Cardiac muscle cell (in vitro differentiated cells and primary cell): ENCODE data around the gene SLC35F6. TPM values are rescaled to one million over a fixed set of nuclear protein-coding genes. Genes with fewer than 3 reads are reported as not detected.

Experiments
- DNase-seq, 2 donors: peaks; one replicate each; pipeline versions ENCODE4 v3.0.0 to v3.0.0-alpha.2; 2010 to 2017; ENCODE audit warnings: low read depth in 1 of 2, low spot score in 1 of 2
- H3K27ac ChIP-seq: fragments of 200-600 bp; sonication (generic); 2 replicates; pipeline ENCODE4 v1.5.1; 2016
- H3K27me3 ChIP-seq: fragments of 200-600 bp; sonication (generic); 2 replicates; pipeline ENCODE4 v1.6.0; 2016; ENCODE audit warnings: control low read depth
- H3K36me3 ChIP-seq: fragments of 200-600 bp; sonication (generic); 2 replicates; pipeline ENCODE4 v1.5.1; 2016; ENCODE audit warnings: control low read depth
- H3K4me1 ChIP-seq: fragments of 200-600 bp; sonication (generic); 2 replicates; pipeline ENCODE4 v1.8.1; 2017; ENCODE audit warnings: low read depth, mild to moderate bottlenecking, mixed run types
- H3K4me3 ChIP-seq: fragments of 200-600 bp; sonication (generic); 2 replicates; pipeline ENCODE4 v1.5.1; 2016; ENCODE audit warnings: mild to moderate bottlenecking
- H3K9me3 ChIP-seq: fragments of 200-600 bp; sonication (generic); 2 replicates; pipeline ENCODE4 v1.5.1; 2017; ENCODE audit warnings: low read depth, mild to moderate bottlenecking, control low read depth
- polyA plus RNA-seq: library from polyadenylated mRNA; unstranded; fragments of >200 nt; fragmentation: Nextera tagmentation; extraction: Ambion mirVana; gene quantifications from 2 replicates; pipeline ENCODE4 v1.2.1, GENCODE V29; 2016
- total RNA-seq: library from RNA; depleted of rRNA; stranded (reverse); fragments of >200 nt; gene quantifications from 2 replicates; pipeline ENCODE4 v1.2.3, GENCODE V29; 2016
- TF ChIP-seq, protein P1 (sequence below): IDR thresholded peaks from 2 replicates; pipeline ENCODE4 v1.5.1; 2012; ENCODE audit warnings: low read depth, mild to moderate bottlenecking, low read length

The SLC35F6 gene
- total and polyA plus RNA-seq, 2 experiments from 2014 or later: 7.2 to 11.2 TPM

DNA sequence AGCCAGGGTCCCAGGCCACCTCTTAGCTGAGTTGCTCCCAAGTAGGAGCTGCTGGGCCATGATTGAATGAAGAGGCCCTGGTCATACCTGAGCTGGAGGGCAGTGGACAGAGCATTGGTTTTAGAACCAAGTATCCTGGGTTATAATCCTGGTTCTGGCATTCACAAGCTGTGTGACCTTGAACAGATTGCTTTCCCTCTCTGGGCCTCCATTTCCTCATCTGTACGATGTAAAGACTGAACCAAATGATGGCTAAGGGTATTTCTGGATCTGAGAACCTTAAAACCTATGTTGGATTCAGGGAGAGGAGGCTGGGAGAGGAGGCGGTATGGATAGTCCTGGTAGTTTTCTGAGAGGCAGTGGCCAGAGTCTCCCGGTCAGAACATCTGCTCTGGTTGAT, 40.6 kb upstream of the SLC35F6 start:
- H3K27me3 ChIP-seq: no peaks in the 10 kb centered on the region
- H3K36me3 ChIP-seq: no peaks in the 10 kb centered on the region
- H3K27ac ChIP-seq: no peak overlapping the region
- H3K4me1 ChIP-seq: peaks cover 11% of the 10 kb centered on the region
- TF ChIP-seq, protein P1, sequence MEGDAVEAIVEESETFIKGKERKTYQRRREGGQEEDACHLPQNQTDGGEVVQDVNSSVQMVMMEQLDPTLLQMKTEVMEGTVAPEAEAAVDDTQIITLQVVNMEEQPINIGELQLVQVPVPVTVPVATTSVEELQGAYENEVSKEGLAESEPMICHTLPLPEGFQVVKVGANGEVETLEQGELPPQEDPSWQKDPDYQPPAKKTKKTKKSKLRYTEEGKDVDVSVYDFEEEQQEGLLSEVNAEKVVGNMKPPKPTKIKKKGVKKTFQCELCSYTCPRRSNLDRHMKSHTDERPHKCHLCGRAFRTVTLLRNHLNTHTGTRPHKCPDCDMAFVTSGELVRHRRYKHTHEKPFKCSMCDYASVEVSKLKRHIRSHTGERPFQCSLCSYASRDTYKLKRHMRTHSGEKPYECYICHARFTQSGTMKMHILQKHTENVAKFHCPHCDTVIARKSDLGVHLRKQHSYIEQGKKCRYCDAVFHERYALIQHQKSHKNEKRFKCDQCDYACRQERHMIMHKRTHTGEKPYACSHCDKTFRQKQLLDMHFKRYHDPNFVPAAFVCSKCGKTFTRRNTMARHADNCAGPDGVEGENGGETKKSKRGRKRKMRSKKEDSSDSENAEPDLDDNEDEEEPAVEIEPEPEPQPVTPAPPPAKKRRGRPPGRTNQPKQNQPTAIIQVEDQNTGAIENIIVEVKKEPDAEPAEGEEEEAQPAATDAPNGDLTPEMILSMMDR: no peak
- H3K9me3 ChIP-seq: no peaks in the 10 kb centered on the region
- no peak overlapping the region for H3K4me3 ChIP-seq
- no peak for DNase-seq

DNA sequence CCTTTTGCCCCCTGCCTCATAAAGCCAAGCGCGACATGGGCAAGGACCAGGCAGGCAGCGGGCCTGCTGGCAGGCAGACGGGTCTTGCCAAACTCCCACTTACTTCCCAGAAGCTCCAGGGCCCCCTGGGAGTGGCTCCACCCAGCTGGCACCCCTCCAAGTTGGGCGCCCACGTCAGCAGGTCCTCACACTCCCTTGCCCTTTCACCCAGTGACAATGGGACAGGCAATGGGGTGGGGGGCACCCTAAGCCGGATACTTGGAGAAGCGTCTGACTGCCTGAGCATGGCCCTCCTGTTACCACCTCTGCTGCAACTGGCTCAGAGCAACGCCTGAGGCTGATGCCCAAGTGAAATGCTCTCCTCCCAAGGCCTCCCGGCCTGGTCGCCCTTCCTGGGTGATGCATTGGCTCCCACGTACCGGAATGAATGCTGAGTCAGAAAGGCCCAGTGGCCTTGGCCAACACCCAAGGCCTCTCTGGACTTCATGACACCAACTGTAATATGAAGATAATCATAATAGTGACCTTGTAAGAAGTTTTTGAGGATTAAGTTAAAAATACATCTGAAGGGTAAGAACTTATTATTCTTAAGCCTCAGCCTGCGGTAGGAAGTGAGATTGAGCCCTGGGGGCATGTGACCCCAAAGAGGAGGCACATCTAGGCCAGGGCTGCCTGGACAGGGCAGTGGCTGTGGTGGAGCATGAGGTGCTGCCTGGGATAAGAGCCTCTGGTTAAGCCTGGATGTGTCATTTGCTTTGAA, 39.9 kb upstream of the SLC35F6 start:
- Histone ChIP-seq H3K4me3 (no peak overlapping the region), H3K4me1 (peaks cover 11% of the 10 kb centered on the region), H3K9me3 (no peaks in the 10 kb centered on the region), H3K27ac (no peak overlapping the region), H3K27me3 (no peaks in the 10 kb centered on the region), H3K36me3 (no peaks in the 10 kb centered on the region)
- TF ChIP-seq, protein P1: no peak
- peak in 1 of 2 donors; percentile 92 for DNase-seq

- TF ChIP-seq, protein P1: no peak
- Histone ChIP-seq H3K27ac (no peak overlapping the region), H3K4me3 (no peak overlapping the region), H3K36me3 (no peaks in the 10 kb centered on the region), H3K27me3 (no peaks in the 10 kb centered on the region), H3K4me1 (peaks cover 11% of the 10 kb centered on the region), H3K9me3 (no peaks in the 10 kb centered on the region)
- no peak for DNase-seq
Measured at GRCh38 chr2:26724784-26725520, 39.1 kb upstream of the SLC35F6 start.

GRCh38 chr2:26725521-26725820, 38.6 kb upstream of the SLC35F6 start:
- Histone ChIP-seq H3K4me3 (no peak overlapping the region), H3K4me1 (peaks cover 7% of the 10 kb centered on the region), H3K36me3 (no peaks in the 10 kb centered on the region), H3K9me3 (no peaks in the 10 kb centered on the region), H3K27me3 (no peaks in the 10 kb centered on the region), H3K27ac (no peak overlapping the region)
- TF ChIP-seq, protein P1: no peak
- DNase-seq: no peak

DNA sequence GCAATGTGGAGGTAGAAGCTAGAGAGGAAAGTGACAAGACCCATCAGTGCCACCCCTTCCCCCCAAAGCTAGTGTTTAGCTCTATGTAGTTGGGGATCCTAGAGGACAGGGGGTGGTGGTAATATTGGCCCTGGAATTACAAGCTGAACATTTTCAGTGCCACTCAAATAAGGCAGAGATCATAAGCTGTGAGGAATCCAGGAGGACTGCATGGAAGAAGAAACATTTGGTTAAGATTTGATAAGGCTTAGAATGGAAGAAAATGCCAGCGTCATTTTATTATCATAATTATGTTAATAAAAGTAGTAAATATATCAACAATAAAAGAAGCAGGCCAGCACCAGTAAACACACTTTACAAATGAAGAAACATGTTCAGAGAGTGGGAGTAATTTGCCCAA, 37.9 kb upstream of the SLC35F6 start:
- Histone ChIP-seq H3K4me3 (no peak overlapping the region), H3K27me3 (no peaks in the 10 kb centered on the region), H3K4me1 (peaks cover 2% of the 10 kb centered on the region), H3K36me3 (no peaks in the 10 kb centered on the region), H3K9me3 (no peaks in the 10 kb centered on the region), H3K27ac (no peak overlapping the region)
- DNase-seq: no peak
- TF ChIP-seq, protein P1: no peak
